HEK293 (cell line): ENCODE data around the gene PAK3.
A peak's percentile ranks its signal among the peaks of the same experiment; 100 is the strongest.

Experiments
- CTCF ChIA-PET: fragments of 350-600 bp; formaldehyde crosslinking; extraction: SDS; loops from one replicate; lab custom pipeline; 2021; ENCODE audit warnings: antibody characterized with exemption; lab: Yijun Ruan, JAX
- POLR2A ChIA-PET: fragments of 300-600 bp; formaldehyde crosslinking; extraction: SDS; loops from one replicate; lab custom pipeline; 2020; ENCODE audit warnings: antibody characterized with exemption, inconsistent platforms; lab: Yijun Ruan, JAX
- H3K27ac ChIP-seq: fragments of 200-500 bp; sonication (Bioruptor generic); 2 replicates; pipeline ENCODE4 v1.5.1; 2014; ENCODE audit warnings: low read depth, low read length, control low read depth, inconsistent platforms; ENCODE audit errors: extremely low read depth
- H3K36me3 ChIP-seq, 2 experiments: fragments of 200-500 bp in 1 of 2; sonication (Bioruptor generic) in 1 of 2; 1 replicate in 1 of 2; 2 replicates in 1 of 2; pipeline ENCODE4 v1.5.1; 2014 to 2017; ENCODE audit warnings: inconsistent platforms in 2 of 2, low read length in 2 of 2; ENCODE audit not compliant: control insufficient read depth in 2 of 2, insufficient read depth in 1 of 2
- H3K4me1 ChIP-seq: fragments of 200-500 bp; sonication (Bioruptor generic); 2 replicates; pipeline ENCODE4 v1.5.1; 2014; ENCODE audit warnings: mild to moderate bottlenecking, low read length, inconsistent platforms; ENCODE audit not compliant: control insufficient read depth, insufficient read depth
- H3K4me3 ChIP-seq: 2 replicates; pipeline ENCODE4 v1.5.1; 2011; ENCODE audit warnings: low read depth, mild to moderate bottlenecking, control low read depth, low read length, moderate library complexity
- H3K9me3 ChIP-seq: fragments of 200-500 bp; sonication (Bioruptor generic); 2 replicates; pipeline ENCODE4 v1.5.1; 2014; ENCODE audit warnings: low read depth, low read length, inconsistent platforms; ENCODE audit not compliant: control insufficient read depth, insufficient read depth
- ATF2 ChIP-seq: fragments of 450-650 bp; formaldehyde crosslinking; IDR thresholded peaks from 2 replicates; pipeline ENCODE4 v1.5.1; 2016; ENCODE audit warnings: missing biosample characterization, missing genetic modification characterization, low read depth
- CTCF ChIP-seq: fragments of 450-650 bp; formaldehyde crosslinking; IDR thresholded peaks from 2 replicates; pipeline ENCODE4 v1.5.1; 2016; ENCODE audit warnings: missing biosample characterization, missing genetic modification characterization
- PATZ1 ChIP-seq: fragments of 450-650 bp; formaldehyde crosslinking; IDR thresholded peaks from 2 replicates; pipeline ENCODE4 v1.5.1; 2016; ENCODE audit warnings: missing biosample characterization, missing genetic modification characterization
- PRDM10 ChIP-seq: fragments of 450-650 bp; formaldehyde crosslinking; IDR thresholded peaks from 2 replicates; pipeline ENCODE4 v1.5.1; 2016; ENCODE audit warnings: missing biosample characterization, missing genetic modification characterization
- ZNF223 ChIP-seq: fragments of 450-650 bp; formaldehyde crosslinking; IDR thresholded peaks from 2 replicates; pipeline ENCODE4 v1.5.1; 2016; ENCODE audit warnings: missing biosample characterization, missing genetic modification characterization
- ZNF280C ChIP-seq: fragments of 450-650 bp; formaldehyde crosslinking; IDR thresholded peaks from 2 replicates; pipeline ENCODE4 v1.5.1; 2016; ENCODE audit warnings: missing biosample characterization, missing genetic modification characterization
- ZNF394 ChIP-seq: fragments of 450-650 bp; formaldehyde crosslinking; IDR thresholded peaks from 2 replicates; pipeline ENCODE4 v1.5.1; 2016; ENCODE audit warnings: missing biosample characterization, missing genetic modification characterization, mild to moderate bottlenecking, moderate library complexity, borderline replicate concordance
- ZNF426 ChIP-seq: fragments of 450-650 bp; formaldehyde crosslinking; IDR thresholded peaks from 2 replicates; pipeline ENCODE4 v1.5.1; 2017; ENCODE audit warnings: missing biosample characterization, missing genetic modification characterization, mild to moderate bottlenecking, inconsistent platforms, moderate library complexity
- ZNF600 ChIP-seq: fragments of 450-650 bp; formaldehyde crosslinking; IDR thresholded peaks from 2 replicates; pipeline ENCODE4 v1.5.1; 2016; ENCODE audit warnings: missing biosample characterization, missing genetic modification characterization
- ZNF654 ChIP-seq: fragments of 450-650 bp; formaldehyde crosslinking; IDR thresholded peaks from 2 replicates; pipeline ENCODE4 v1.5.1; 2016; ENCODE audit warnings: low read depth, missing biosample characterization, missing genetic modification characterization
- ZNF837 ChIP-seq: fragments of 450-650 bp; formaldehyde crosslinking; IDR thresholded peaks from 2 replicates; pipeline ENCODE4 v1.5.1; 2016; ENCODE audit warnings: missing biosample characterization, missing genetic modification characterization
- ZXDB ChIP-seq: fragments of 450-650 bp; formaldehyde crosslinking; IDR thresholded peaks from 2 replicates; pipeline ENCODE4 v1.5.1; 2016; ENCODE audit warnings: missing biosample characterization, missing genetic modification characterization

PAK3 gene

GRCh38 chrX:111090458-111090857, 5.5 kb upstream of the PAK3 start:
- POLR2A ChIA-PET: no interaction called here
- no peaks in the 10 kb centered on the region for H3K9me3 ChIP-seq
- no peaks in the 10 kb centered on the region for H3K36me3 ChIP-seq
- H3K27ac ChIP-seq: no peak overlapping the region
- no peaks in the 10 kb centered on the region for H3K4me1 ChIP-seq
- CTCF ChIA-PET: no interaction called here
- TF ChIP-seq ZNF394 (tag by site-specific recombination) (no peak), ATF2 (tag by site-specific recombination) (0 out of 2 replicates have a peak, but pooled peaks have one; percentile 41)
- H3K4me3 ChIP-seq: no peak overlapping the region

- H3K4me1 ChIP-seq: no peaks in the 10 kb centered on the region
- peak; percentile 30; the same call in 1 of the 2 replicates for TF ChIP-seq ZNF654 (tag by site-specific recombination)
- no peak for TF ChIP-seq ZNF600 (tag by site-specific recombination)
- 0 out of 2 replicates have a peak, but pooled peaks have one; percentile 26 for TF ChIP-seq PATZ1
- TF ChIP-seq CTCF: 0 out of 2 replicates have a peak, but pooled peaks have one; percentile 26
- TF ChIP-seq ZNF280C (tag by site-specific recombination): no peak
- TF ChIP-seq ZXDB (tag by site-specific recombination): no peak
- TF ChIP-seq ZNF837 (tag by site-specific recombination): no peak
- TF ChIP-seq ZNF223 (tag by site-specific recombination): no peak
- TF ChIP-seq ZNF426 (tag by site-specific recombination): no peak
- TF ChIP-seq PRDM10 (tag by site-specific recombination): peak; percentile 69
- H3K9me3 ChIP-seq: no peaks in the 10 kb centered on the region
- H3K27ac ChIP-seq: no peak overlapping the region
- POLR2A ChIA-PET: interaction anchor here (0.7 kb wide), 1 partner anchor 155 kb away, joined by 5 read pairs; no protein-coding TSS in a partner anchor
- CTCF ChIA-PET: interaction anchor here (0.6 to 1.1 kb wide), 8 partner anchors 64 to 1144 kb away, joined by 3 to 4 read pairs (median 3); no protein-coding TSS in a partner anchor
- H3K36me3 ChIP-seq: peaks cover 0 to 13% of the 10 kb centered on the region in 2 experiments; a peak in 1 of 3 replicates
- H3K4me3 ChIP-seq: no peak overlapping the region
Observed at GRCh38 chrX:111098874-111099273, 2.9 kb downstream of the PAK3 start.
